ENCODE data around the gene CHPF2.

CHPF2 gene

DNA sequence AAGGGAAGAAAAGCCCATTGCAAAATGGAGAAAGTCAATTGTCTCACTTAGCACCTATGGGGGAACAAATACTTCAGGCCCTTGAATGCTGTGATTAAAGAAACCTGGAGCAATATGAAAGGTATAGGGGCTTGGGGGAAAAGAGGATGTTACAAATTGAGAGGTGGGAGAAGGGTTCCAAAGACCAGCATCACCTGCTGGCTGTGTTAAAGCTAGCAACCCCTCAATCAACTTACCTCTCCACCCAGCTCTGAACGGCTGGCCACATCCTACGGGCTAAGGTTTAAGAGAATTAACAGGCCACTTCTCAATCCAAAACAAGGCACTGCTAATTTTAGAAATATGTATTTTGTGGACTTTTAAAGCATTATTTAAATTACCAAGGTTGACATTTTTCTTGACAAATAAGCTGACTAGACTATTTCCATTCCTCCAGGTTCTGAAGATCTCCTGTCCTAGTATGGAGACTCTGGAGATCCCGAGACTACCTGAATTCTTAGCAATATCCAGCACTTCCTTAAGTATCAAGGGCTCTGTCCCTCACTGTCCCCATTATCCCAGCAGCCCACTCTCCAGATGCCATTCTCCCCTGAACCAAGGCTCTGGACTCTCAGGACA lies 21.0 kb upstream of the CHPF2 start:
- no peak overlapping the region for H3K27ac Mint-ChIP-seq
- peaks cover 25% of the 10 kb centered on the region for H3K36me3 Mint-ChIP-seq (ENCODE audit: low read depth)
- H3K27me3 Mint-ChIP-seq (ENCODE audit: low read depth): no peaks in the 10 kb centered on the region
- H3K4me3 Mint-ChIP-seq: no peak overlapping the region
- H3K4me1 Mint-ChIP-seq (ENCODE audit: low read depth): peaks cover 19% of the 10 kb centered on the region
- no peaks in the 10 kb centered on the region for H3K9me3 Mint-ChIP-seq

DNA sequence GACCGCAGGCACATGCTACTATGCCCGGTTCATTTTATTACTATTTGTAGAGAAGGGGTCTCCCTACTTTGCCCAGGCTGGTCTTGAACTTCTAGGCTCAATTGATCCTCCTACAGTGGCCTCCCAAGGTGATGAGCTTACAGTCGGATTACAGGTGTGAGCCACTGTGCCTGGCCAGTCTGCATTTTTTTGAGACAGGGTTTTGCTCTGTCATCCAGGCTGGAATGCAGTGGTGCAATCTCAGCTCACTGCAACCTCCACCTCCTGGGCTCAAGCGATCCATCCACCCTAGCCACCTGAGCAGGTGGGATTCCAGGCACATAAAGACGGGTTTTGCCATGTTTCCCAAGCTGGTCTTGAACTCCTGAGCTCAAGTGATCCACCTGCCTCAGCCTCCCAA lies 19.7 kb upstream of the CHPF2 start:
- Mint-ChIP-seq H3K36me3 (ENCODE audit: low read depth) (peaks cover 25% of the 10 kb centered on the region), H3K9me3 (no peaks in the 10 kb centered on the region), H3K4me3 (no peak overlapping the region), H3K27me3 (ENCODE audit: low read depth) (no peaks in the 10 kb centered on the region), H3K27ac (no peak overlapping the region), H3K4me1 (ENCODE audit: low read depth) (peaks cover 7% of the 10 kb centered on the region)

GRCh38 chr7:151213826-151214225 lies 18.5 kb upstream of the CHPF2 start:
- peaks cover 2% of the 10 kb centered on the region for H3K4me1 Mint-ChIP-seq (ENCODE audit: low read depth)
- H3K9me3 Mint-ChIP-seq: no peaks in the 10 kb centered on the region
- peaks cover 36% of the 10 kb centered on the region for H3K36me3 Mint-ChIP-seq (ENCODE audit: low read depth)
- H3K4me3 Mint-ChIP-seq: no peak overlapping the region
- H3K27ac Mint-ChIP-seq: no peak overlapping the region
- no peaks in the 10 kb centered on the region for H3K27me3 Mint-ChIP-seq (ENCODE audit: low read depth)

DNA sequence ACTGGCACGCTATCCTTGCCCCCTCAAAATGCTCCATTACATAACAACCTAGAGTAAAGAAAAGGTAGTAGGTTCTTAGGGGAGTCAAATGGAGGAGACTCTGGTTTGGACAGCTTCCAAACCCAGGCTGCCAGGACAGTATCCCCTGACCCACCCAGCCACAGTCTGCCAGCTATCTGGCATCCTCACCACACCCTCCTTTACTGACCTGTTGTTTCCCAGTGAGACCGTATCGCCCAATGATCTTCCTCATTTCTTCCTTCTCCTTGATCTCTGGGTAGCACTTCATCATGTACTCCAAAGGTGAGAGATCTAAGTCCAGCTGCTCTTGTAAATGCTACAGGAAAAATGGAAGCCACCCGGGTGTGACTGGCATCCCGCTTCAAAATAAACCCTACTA lies 16.9 kb upstream of the CHPF2 start:
- peaks cover 40% of the 10 kb centered on the region for H3K36me3 Mint-ChIP-seq (ENCODE audit: low read depth)
- no peaks in the 10 kb centered on the region for H3K9me3 Mint-ChIP-seq
- H3K4me1 Mint-ChIP-seq (ENCODE audit: low read depth): peaks cover 2% of the 10 kb centered on the region

GRCh38 chr7:151218170-151218569 lies 14.1 kb upstream of the CHPF2 start:
- peaks cover 47% of the 10 kb centered on the region for H3K36me3 Mint-ChIP-seq (ENCODE audit: low read depth)
- H3K27ac Mint-ChIP-seq: no peak overlapping the region

More for the DNA sequence above, 16.9 kb upstream of the CHPF2 start:
- no peak overlapping the region for H3K4me3 Mint-ChIP-seq
- no peak overlapping the region for H3K27ac Mint-ChIP-seq
- H3K27me3 Mint-ChIP-seq (ENCODE audit: low read depth): no peaks in the 10 kb centered on the region

GRCh38 chr7:151223728-151224127 lies 8.6 kb upstream of the CHPF2 start:
- peaks cover 31% of the 10 kb centered on the region for H3K4me1 Mint-ChIP-seq (ENCODE audit: low read depth)
- no peaks in the 10 kb centered on the region for H3K9me3 Mint-ChIP-seq
- H3K27ac Mint-ChIP-seq: no peak overlapping the region
- no peaks in the 10 kb centered on the region for H3K27me3 Mint-ChIP-seq (ENCODE audit: low read depth)
- no peak overlapping the region for H3K4me3 Mint-ChIP-seq
- H3K36me3 Mint-ChIP-seq (ENCODE audit: low read depth): peaks cover 35% of the 10 kb centered on the region

More at GRCh38 chr7:151218170-151218569, 14.1 kb upstream of the CHPF2 start:
- no peak overlapping the region for H3K4me3 Mint-ChIP-seq
- H3K4me1 Mint-ChIP-seq (ENCODE audit: low read depth): peaks cover 5% of the 10 kb centered on the region
- no peaks in the 10 kb centered on the region for H3K9me3 Mint-ChIP-seq
- no peaks in the 10 kb centered on the region for H3K27me3 Mint-ChIP-seq (ENCODE audit: low read depth)

GRCh38 chr7:151225948-151226510 lies 6.3 kb upstream of the CHPF2 start:
- H3K4me3 Mint-ChIP-seq: peak overlapping the region; percentile 95
- H3K4me1 Mint-ChIP-seq (ENCODE audit: low read depth): peaks cover 31% of the 10 kb centered on the region
- H3K27me3 Mint-ChIP-seq (ENCODE audit: low read depth): peaks cover 6% of the 10 kb centered on the region
- H3K36me3 Mint-ChIP-seq (ENCODE audit: low read depth): peaks cover 27% of the 10 kb centered on the region
- H3K9me3 Mint-ChIP-seq: no peaks in the 10 kb centered on the region
- peak overlapping the region; percentile 94 for H3K27ac Mint-ChIP-seq

DNA sequence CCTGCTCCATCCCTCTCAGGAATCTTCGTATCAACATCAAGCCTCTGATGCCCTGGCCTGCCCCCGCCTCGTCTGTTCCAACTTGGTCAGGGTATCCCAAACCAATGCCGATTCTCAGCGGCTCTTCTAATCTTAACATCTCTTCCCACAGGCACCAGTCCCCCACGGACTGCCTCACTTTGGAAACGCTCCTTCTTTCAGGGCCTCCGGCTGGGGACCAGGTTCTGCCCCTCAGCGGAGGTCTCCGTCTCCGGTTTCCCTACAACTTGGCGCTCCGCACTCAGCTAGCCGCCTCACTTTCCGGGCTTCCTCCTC lies 5.8 kb upstream of the CHPF2 start:
- H3K27me3 Mint-ChIP-seq (ENCODE audit: low read depth): peaks cover 6% of the 10 kb centered on the region
- peak overlapping the region; percentile 95 for H3K4me3 Mint-ChIP-seq
- peak overlapping the region; percentile 94 for H3K27ac Mint-ChIP-seq
- H3K36me3 Mint-ChIP-seq (ENCODE audit: low read depth): peaks cover 27% of the 10 kb centered on the region
- no peaks in the 10 kb centered on the region for H3K9me3 Mint-ChIP-seq
- H3K4me1 Mint-ChIP-seq (ENCODE audit: low read depth): peaks cover 32% of the 10 kb centered on the region

DNA sequence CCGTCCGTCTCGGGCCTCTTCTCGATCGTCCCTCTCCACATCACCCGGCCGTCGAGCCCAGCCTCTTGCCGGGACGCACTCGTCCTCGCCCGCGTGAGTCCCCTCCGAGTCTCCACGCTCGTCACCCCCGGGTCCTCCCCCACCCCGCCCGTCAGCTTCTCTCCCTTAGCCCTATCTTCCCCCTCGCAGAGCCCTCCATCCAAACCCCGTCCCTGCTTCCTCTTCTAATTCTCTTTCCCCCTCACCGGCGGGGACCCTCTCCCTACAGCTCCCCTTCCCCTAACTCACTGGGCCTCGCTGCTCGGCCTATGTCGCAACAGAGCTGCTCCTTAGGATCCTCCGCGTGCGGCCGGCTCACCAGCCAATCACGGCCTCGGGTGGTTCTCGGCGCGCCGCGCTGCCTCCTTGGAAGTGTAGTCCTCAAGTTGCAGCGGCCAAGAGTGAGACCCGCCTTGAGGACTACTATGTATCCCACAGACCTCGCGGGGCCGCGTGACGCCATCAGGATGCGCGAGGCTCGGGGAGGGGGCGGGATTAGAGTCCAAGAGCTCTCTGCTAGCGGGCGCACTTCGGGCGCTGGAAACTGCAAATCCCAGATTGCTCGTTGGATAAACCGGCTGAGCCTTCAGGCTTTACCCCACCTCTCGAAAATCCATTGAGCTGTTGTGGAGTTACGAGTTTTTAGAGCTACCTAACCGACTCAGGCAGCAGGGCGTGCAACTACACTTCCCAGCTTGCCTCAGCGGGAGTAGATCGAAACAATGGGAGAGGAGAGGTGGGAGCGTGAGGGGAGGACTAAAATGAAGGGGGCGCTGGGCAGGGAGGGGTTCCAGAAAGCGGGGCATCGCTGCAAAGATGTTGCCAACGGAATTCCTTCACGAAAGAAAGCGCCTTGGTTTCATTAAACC lies 5.2 kb upstream of the CHPF2 start, which contains the start of gene ABCF2:
TSS of gene ABCF2 (minus strand) at position 331 of the 908 bp plus-strand sequence. CDS start 747 bp downstream, outside the sequence.
- Mint-ChIP-seq H3K9me3 (no peaks in the 10 kb centered on the region), H3K4me1 (ENCODE audit: low read depth) (peaks cover 39% of the 10 kb centered on the region), H3K4me3 (peak within 1 kb of the TSS; percentile 95), H3K27ac (peak within 1 kb of the TSS; percentile 94), H3K36me3 (ENCODE audit: low read depth) (peaks cover 25% of the 10 kb centered on the region), H3K27me3 (ENCODE audit: low read depth) (peaks cover 6% of the 10 kb centered on the region)

GRCh38 chr7:151228024-151228866 lies 4.0 kb upstream of the CHPF2 start:
- peaks cover 41% of the 10 kb centered on the region for H3K4me1 Mint-ChIP-seq (ENCODE audit: low read depth)
- peaks cover 21% of the 10 kb centered on the region for H3K36me3 Mint-ChIP-seq (ENCODE audit: low read depth)
- no peaks in the 10 kb centered on the region for H3K9me3 Mint-ChIP-seq

DNA sequence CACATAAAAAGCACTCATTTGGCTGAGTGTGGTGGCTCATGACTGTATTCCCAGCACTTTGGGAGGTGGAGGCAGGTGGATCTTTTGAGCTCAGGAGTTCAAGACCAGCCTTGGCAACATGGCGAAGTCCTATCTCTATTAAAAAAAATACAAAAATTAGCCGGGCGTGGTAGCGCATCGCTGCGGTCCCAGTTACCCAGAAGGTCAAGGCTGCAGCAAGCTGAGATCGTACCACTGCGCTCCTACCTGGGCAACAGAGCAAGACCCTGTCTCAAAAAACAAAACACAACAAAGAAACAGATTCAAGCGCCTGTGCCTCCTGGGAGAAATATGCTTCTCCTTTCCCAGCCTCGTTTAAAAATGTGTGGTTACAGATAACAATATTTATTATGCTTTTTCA lies 3.0 kb upstream of the CHPF2 start:
- peaks cover 17% of the 10 kb centered on the region for H3K36me3 Mint-ChIP-seq (ENCODE audit: low read depth)
- no peak overlapping the region for H3K4me3 Mint-ChIP-seq

More at GRCh38 chr7:151228024-151228866, 4.0 kb upstream of the CHPF2 start:
- peak overlapping the region; percentile 75 for H3K27ac Mint-ChIP-seq
- peak overlapping the region; percentile 95 for H3K4me3 Mint-ChIP-seq
- peaks cover 6% of the 10 kb centered on the region for H3K27me3 Mint-ChIP-seq (ENCODE audit: low read depth)

DNA sequence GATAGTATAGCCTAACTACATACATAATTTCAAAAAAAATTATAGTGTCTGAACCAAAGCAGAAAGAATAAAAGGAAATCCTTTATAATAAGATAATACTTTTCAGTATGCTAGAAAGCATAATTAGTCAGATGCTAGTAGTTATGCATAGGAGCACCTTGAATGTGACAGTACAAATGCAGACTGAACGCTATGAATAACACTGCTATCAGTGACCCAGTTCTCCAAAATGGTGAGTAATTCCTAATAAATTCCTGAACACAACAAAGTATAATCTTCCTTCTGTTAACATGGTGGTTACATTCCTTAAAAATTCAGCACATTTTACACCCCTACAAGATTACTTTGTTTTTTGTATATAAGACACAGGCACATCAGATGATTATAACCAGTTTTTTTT lies 1.2 kb upstream of the CHPF2 start:
- Mint-ChIP-seq H3K9me3 (no peaks in the 10 kb centered on the region), H3K27ac (no peak overlapping the region), H3K4me3 (no peak overlapping the region), H3K4me1 (ENCODE audit: low read depth) (peaks cover 40% of the 10 kb centered on the region), H3K36me3 (ENCODE audit: low read depth) (peaks cover 9% of the 10 kb centered on the region), H3K27me3 (ENCODE audit: low read depth) (peaks cover 6% of the 10 kb centered on the region)

More for the DNA sequence above, 3.0 kb upstream of the CHPF2 start:
- no peak overlapping the region for H3K27ac Mint-ChIP-seq
- H3K4me1 Mint-ChIP-seq (ENCODE audit: low read depth): peaks cover 45% of the 10 kb centered on the region
- H3K27me3 Mint-ChIP-seq (ENCODE audit: low read depth): peaks cover 6% of the 10 kb centered on the region
- H3K9me3 Mint-ChIP-seq: no peaks in the 10 kb centered on the region

- Mint-ChIP-seq H3K4me3 (peak overlapping the region; percentile 100), H3K9me3 (no peaks in the 10 kb centered on the region), H3K4me1 (ENCODE audit: low read depth) (peaks cover 25% of the 10 kb centered on the region), H3K27ac (peak overlapping the region; percentile 100), H3K36me3 (ENCODE audit: low read depth) (peaks cover 10% of the 10 kb centered on the region), H3K27me3 (ENCODE audit: low read depth) (peaks cover 6% of the 10 kb centered on the region)
These were observed 826 bp downstream of the CHPF2 start for GRCh38 chr7:151232917-151233701.

Measured in T-helper 1 cell treated with Interleukin-12 subunit alpha and Interleukin-12 subunit beta and Interleukin-4 antibody, amounts not matched to agents 30 μg/mL and 1 μg/mL, for 36 hours (primary cell).